HUES48 (cell line): Measurements from ENCODE around the gene POU6F1.

Experiments used
- H3K27ac ChIP-seq: one replicate; pipeline ENCODE4 v1.7.0; 2013; ENCODE audit warnings: low read depth, low read length, inconsistent platforms
- H3K27me3 ChIP-seq: 2 replicates; pipeline ENCODE4 v1.6.1; 2013; ENCODE audit warnings: mild to moderate bottlenecking, low read length; ENCODE audit not compliant: control insufficient read depth, insufficient read depth
- H3K36me3 ChIP-seq: 2 replicates; pipeline ENCODE4 v1.6.1; 2013; ENCODE audit warnings: low read length; ENCODE audit not compliant: control insufficient read depth, insufficient read depth
- H3K4me1 ChIP-seq: 2 replicates; pipeline ENCODE4 v1.6.1; 2013; ENCODE audit warnings: mild to moderate bottlenecking, low read length; ENCODE audit not compliant: control insufficient read depth, insufficient read depth
- H3K4me3 ChIP-seq: 2 replicates; pipeline ENCODE4 v1.5.1; 2013; ENCODE audit warnings: mild to moderate bottlenecking, low read depth, low read length
- H3K9ac ChIP-seq: 2 replicates; pipeline ENCODE4 v1.6.1; 2013; ENCODE audit warnings: mild to moderate bottlenecking, low read depth, low read length, moderate library complexity
- H3K9me3 ChIP-seq: 2 replicates; pipeline ENCODE4 v1.6.1; 2013; ENCODE audit warnings: low read length; ENCODE audit not compliant: control insufficient read depth, insufficient read depth

The POU6F1 gene

DNA sequence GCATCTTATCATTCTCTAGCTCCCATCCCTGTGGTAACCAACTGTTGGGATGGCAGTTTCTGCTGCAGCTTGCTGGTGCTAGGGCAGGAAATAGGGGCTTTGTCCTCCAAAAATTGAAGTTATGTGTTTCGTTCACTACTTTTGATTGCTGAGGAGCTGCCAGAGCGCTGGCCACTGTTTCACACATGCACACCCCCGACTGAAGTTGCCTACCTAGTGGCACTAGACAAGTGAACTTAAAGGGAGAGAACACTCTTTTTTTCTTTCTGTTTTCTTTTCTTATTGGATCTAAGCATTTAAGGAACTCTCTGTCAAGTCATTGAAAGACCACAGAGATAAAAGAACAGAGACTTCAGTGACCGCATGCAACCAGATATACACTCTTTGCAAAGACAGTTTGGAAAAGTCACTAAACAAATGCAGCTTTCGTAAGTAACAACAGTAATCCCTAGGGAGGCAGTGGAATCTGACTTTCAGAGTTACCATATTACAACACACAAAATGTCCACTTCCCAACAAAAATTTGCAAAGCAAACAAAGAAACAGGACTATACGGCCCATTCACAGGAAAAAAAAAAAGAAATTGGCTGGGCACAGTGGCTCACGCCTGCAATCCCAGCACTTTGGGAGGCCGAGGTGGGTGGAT is 56.9 kb downstream of the POU6F1 start:
- Histone ChIP-seq H3K27me3 (no peaks in the 10 kb centered on the region), H3K9me3 (no peaks in the 10 kb centered on the region), H3K9ac (no peak overlapping the region), H3K4me3 (no peak overlapping the region), H3K36me3 (0 out of 2 replicates have a peak, but pooled peaks cover 4% of the 10 kb centered on the region), H3K27ac (no peak overlapping the region), H3K4me1 (no peaks in the 10 kb centered on the region)

- no peak overlapping the region for H3K27ac ChIP-seq
- H3K4me3 ChIP-seq = no peak overlapping the region
- no peaks in the 10 kb centered on the region for H3K9me3 ChIP-seq
- H3K27me3 ChIP-seq = no peaks in the 10 kb centered on the region
- H3K4me1 ChIP-seq = no peaks in the 10 kb centered on the region
- no peak overlapping the region for H3K9ac ChIP-seq
- 0 out of 2 replicates have a peak, but pooled peaks cover 4% of the 10 kb centered on the region for H3K36me3 ChIP-seq
Measured at GRCh38 chr12:51156245-51156765, 61.6 kb downstream of the POU6F1 start.

GRCh38 chr12:51152953-51153352 is 64.9 kb downstream of the POU6F1 start:
- Histone ChIP-seq H3K27ac (no peak overlapping the region), H3K9me3 (no peaks in the 10 kb centered on the region), H3K27me3 (no peaks in the 10 kb centered on the region), H3K9ac (no peak overlapping the region), H3K36me3 (0 out of 2 replicates have a peak, but pooled peaks cover 4% of the 10 kb centered on the region), H3K4me1 (no peaks in the 10 kb centered on the region), H3K4me3 (no peak overlapping the region)

DNA sequence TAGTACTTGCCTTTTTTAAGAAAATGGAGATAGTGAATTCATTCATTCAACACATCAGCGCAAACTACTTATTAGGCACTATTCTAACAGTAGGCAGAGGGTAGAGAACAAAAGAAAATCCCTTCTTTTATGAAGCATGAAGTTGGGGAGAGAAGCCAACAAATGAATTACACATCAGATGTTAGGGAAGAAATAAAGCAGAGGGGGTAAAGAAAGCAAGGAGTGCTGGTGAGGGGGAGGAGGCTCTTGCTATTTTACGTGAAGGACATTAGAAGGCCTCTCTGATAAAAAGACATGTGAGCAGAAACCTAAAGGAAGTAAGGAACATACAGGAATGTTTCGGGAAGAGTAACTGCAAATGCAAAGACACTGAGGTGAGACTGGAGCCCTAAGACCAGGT is 67.1 kb downstream of the POU6F1 start:
- H3K4me1 ChIP-seq = no peaks in the 10 kb centered on the region
- no peaks in the 10 kb centered on the region for H3K36me3 ChIP-seq
- no peak overlapping the region for H3K9ac ChIP-seq
- no peaks in the 10 kb centered on the region for H3K27me3 ChIP-seq
- no peak overlapping the region for H3K27ac ChIP-seq
- H3K4me3 ChIP-seq = no peak overlapping the region
- H3K9me3 ChIP-seq = no peaks in the 10 kb centered on the region

- no peak overlapping the region for H3K4me3 ChIP-seq
- H3K27me3 ChIP-seq = no peaks in the 10 kb centered on the region
- no peaks in the 10 kb centered on the region for H3K4me1 ChIP-seq
- H3K9me3 ChIP-seq = no peaks in the 10 kb centered on the region
- H3K36me3 ChIP-seq = 0 out of 2 replicates have a peak, but pooled peaks cover 3% of the 10 kb centered on the region
- H3K27ac ChIP-seq = no peak overlapping the region
- H3K9ac ChIP-seq = no peak overlapping the region
Measured at GRCh38 chr12:51147309-51147708, 70.6 kb downstream of the POU6F1 start.

DNA sequence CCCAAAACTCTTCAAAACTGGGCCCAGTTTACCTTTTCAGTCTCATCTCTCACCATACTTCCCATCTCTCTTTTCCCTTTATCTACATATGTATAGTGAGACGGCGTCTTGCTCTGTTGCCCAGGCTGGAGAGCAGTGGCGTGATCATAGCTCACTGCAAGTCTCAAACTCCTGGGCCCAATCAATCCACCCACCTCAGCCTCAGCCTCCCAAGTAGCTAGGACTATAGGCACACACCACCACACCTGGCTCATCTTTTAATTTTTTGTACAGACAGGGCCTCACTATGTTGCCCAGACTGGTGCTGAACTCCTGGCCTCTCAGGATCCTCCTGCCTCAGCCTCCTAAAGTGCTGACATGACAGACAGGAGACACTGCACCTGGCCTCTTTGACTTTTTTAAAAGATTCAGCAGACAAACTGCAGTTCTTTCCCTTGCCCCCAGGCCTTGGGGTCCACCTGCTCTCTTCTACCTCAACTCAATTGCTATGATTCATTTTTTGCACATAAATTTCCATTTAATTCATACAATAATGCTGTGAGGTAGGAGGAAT is 78.5 kb downstream of the POU6F1 start:
- no peak overlapping the region for H3K4me3 ChIP-seq
- H3K36me3 ChIP-seq = peaks cover 14% of the 10 kb centered on the region
- H3K27me3 ChIP-seq = no peaks in the 10 kb centered on the region
- H3K27ac ChIP-seq = no peak overlapping the region
- no peaks in the 10 kb centered on the region for H3K9me3 ChIP-seq
- H3K9ac ChIP-seq = no peak overlapping the region
- H3K4me1 ChIP-seq = no peaks in the 10 kb centered on the region
